GOT3 (cell line): Measurements from ENCODE around the gene PLPP4.

Experiments
- DNase-seq: peaks from one replicate; lab custom pipeline; 2025; ENCODE audit warnings: mixed read lengths; lab: John Stamatoyannopoulos, UW

PLPP4 gene

DNA sequence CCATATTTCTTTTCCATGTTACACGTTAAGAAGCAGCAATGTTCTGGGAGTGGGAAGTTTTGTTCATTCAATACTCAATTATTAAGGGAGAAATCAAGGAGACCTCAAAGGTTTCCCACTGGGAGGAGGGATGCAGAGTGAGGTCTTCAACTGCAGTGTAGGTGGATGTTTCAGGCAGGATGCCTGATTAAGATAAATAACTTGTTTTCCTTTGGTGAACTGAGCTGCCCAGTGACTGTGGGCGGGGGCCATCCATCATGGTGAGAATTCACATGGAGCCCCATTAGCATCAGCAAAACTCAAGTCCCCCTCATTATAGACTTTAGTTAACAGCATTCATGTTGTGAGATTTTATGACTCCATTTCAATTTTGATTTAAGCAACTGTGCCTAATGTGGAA, 121.1 kb downstream of the PLPP4 start:
- DNase-seq, result no peak

DNA sequence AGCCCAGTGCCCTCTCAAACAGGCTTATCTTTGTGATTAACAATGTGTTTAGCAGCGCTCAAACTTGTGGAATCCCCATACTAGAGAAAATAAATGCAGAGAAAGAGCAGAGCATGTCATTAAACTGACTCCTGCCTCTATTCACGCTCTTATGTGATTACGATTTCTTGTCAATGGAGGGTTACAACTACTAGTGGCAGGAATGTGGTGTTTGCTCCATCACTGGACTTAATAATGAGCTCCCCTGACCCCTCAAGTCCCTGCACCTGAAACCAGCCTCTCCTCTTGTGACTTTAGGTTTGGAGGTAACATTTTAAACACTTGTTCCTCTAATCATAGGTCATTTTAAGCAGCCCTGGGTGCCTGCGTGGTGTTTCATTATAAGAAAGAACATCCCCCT, 121.9 kb downstream of the PLPP4 start:
- no peak for DNase-seq

DNA sequence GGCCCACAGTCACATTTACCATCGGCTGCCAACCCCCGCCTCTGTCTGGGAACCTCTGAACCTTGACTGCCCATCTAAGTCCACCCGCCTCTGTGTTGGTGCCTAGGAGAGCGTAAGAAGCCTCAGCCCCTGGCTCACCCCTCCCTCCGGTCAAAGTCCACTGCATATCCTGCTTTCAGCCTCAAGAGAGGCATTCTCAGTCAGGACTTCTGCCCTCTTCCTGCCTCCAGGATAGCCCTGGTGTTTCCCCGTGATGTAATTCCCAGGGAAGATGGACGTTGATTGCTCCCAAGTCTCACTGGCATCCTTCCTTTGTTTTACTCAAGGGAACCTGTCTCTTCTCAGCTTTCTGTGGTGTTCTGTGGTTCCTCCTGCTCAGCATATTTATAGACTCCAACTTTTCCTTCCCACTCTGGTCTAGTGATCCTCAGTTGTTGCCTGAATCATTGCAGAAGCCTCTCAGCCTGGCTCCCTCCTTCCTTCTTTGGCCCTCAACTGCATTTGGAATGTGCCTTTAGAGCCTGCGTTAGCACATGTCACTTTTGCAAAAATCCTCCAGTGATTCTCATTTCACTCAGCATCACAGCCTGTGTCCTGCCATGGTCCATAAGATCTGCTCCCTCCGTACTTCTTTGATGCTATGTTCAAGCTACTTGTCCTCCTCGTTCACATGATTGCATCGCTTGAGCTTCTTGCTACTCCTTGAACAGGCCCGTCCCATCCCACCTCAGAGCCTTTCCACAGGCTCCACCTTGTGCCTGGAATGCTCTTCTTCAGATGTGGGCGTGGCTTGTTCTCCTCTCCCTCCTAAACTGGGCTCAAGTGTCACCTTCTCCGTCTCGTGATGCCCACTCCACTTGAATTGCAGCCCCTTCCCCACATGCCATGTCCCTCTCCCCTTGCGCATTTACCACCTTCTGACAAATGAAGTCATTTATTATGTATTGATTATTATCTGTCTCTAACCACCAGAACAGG, 124.2 kb downstream of the PLPP4 start:
- no peak for DNase-seq

DNA sequence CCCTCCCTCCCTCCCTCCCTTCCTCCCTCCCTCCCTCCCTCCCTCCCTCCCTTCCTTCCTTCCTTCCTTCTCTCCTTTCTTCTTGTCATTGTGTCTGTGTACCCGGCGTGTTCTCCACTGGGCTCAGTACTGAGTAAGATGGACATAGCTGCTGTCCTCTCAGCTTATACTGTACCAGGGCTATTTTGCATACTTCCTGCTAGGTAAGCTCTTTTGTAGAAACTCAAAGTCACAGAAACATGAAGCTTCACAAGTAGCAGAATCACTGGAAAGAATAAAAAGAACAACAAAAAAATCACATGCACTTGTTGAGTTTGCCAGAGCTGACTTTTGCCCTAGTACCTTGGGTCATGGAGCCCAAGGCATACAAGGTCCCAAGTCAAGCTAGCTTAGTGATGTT, 125.7 kb downstream of the PLPP4 start:
- no peak for DNase-seq

DNA sequence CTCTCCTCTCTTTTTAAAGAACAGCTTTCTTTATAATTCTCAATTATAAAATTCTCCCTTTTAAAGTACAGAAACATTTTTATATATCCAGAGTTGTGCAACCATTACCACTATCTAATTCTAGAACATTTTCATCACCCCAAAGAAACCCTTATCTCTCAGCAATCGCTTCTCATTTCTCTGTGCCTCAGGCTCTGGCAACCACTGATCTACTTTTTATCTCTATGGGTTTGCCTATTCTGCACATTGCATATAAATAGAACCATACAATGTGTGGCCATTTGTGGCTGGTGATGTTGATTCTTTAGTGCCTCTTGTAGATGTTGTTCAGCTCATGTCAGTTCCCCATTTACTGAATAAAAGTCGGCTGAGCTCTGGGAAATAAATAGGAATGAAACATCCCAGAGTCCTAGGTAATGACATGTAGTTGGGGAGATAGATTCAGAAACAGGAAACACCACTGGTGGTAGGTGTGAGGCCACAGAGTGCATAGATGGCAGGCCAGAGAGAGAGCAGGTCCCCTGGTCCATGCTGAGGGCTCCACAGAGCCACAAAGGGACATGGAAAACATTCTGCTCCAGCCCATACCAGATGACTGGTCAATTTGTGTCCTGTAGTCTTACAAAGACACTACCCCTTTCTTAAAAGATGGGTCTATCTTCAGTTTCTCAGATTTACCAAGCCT, 126.5 kb downstream of the PLPP4 start:
- DNase-seq, result no peak

DNA sequence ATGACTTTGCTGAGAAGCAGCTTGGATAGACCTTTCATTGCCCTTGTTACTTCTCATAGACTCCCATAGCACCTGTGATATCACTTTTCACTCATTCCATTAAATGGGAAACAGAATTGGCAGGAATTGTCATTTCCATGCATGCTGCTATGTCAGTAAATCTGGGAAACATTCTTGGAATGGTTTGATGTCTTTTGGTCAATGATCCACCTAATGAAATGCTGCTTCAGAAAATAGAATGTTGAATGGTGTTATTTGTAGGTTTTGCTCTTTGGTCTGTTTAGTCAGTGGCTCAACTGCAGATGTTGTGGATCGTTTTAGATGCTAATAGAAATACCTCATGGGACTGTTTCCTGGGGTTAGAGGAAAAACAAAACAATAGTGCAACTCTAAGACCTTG, 127.8 kb downstream of the PLPP4 start:
- DNase-seq, result no peak

DNA sequence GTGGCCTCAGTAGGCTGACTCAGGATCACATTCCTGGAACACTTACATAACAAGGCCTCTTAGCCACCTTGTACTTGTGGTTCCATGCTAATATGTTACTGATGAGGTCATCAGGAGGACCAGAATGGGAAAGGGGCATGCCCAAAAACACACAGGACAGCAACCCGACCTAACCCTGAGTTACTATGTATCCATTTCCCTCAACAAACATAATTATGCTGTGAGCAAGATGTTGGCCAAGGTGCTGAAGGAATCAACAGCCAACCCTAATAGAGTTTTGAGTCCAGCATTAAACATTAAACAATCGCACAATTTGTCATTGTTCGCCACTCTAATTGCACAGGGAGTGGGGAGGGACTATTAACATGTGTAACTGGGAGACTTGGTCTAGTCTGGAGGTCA, 129.4 kb downstream of the PLPP4 start:
- no peak for DNase-seq

DNA sequence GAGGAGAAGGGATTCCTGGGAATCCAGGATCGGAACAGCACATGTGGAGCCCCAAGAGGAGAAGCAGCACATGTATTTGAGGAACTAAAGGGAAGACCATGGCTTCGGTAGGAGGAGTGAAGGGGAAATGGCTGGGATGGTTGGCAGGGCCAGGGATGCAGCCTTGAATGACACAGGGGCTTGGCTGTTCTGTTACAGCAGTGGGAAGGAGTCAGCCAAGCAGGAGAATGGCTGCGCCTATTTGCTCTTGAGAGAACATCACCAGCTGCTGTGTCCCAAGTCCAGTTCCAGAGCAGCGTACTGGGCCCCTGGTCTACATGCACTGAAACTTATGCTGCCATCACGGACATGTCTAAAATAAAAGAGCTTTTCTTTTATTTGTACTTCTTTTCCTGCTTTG, 130.0 kb downstream of the PLPP4 start:
- no peak for DNase-seq

DNA sequence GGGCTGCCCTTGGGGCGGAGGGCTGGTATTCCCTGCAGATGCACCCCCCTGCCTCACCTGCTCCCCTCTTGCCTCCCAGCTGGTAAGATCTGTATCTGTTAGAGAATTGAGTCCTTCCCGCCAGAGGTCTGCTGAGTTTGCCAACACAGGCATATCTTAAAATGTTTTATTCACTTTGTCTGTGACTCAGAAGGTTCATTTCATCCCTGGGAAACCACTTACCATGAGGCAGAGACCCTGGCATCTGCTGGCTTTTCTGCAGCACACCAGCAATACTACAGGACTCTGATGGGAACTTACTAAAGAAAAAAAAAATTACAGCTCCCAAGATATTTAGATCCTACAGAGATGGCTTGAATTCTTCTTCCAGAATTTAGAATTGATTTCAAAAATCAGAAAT, 131.3 kb downstream of the PLPP4 start:
- DNase-seq, result no peak

DNA sequence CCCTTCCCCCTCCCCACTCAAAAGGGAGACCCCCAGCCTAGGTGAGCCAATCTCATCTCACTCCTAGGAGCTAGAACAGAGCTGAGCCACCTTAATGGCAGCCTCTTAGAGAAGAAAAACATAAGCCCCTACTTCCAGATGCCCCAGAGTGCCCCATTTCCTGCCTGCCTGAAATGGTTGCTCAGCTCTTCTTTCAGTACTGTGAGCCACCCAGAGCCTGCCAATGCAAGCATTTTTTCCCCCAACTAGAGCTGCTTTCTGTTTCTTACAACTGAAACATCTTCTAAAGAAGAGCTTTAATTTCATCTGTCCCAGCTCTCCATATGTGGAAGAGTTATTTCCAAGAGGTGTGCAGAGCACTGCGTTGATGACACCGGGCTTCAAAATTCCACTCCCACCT, 136.7 kb downstream of the PLPP4 start:
- DNase-seq, result no peak

DNA sequence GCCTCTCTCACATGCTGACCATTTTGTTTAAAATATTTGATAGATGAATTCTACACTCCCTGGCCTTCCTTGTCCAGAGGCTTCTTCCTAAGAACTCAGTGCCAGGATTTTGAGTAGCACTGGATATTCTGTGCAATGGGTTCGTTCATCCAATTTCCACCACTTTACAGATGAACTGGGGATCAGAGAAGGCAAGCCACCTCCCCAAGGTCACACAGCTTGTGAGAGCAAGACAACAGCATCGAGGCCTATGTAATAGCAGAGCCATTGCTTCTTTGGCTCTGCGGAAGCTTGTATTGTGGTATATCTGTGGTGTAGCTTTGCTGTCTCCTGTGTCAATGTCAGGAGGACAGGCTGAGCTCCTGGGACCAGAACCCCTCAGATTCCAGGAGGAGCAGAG, 140.9 kb downstream of the PLPP4 start:
- no peak for DNase-seq

DNA sequence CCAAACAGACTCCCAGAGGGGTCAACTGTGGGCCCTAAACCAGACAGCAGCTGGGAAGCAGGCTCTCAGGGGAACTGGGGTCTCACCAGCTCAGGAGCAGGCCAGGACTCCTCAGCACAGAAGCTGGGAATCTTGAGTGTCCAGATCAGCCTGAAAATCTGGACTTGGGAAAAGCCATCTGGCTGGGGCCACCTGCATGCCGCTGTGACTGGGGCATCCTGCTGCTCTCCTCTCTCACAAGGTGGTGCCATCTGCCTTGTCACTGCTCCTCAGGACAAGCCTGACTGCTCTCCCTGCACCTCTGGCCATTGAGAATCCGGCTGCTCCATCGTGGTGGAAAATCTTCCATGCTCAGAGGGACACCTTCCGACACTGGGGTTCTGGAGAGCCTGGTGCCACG, 141.4 kb downstream of the PLPP4 start:
- DNase-seq, result no peak

DNA sequence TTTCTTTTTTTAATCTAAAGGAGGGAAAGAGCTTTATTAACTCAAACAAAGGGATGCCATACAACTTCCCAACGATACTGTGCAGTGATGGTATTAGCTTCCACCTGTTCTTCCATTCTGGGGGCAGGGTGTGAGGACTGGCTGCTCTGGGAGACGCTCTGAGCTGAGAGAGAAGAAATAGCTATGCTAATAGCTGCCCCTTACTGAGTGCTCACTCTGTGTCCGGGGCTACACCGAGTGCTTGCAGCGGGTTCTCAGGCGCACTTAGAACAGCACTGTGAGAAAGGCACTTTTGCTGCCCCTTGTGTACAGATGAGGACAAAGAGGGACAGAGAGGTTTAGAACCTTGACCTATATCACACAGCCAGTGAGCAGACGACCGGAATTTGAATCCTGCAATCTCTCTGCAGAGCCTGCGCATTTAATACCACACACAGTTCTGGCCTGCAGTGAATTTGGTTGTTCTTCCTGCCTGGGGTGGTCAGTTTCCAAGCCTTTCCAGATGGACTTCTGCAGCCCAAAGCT, 142.2 kb downstream of the PLPP4 start:
- DNase-seq, result no peak

DNA sequence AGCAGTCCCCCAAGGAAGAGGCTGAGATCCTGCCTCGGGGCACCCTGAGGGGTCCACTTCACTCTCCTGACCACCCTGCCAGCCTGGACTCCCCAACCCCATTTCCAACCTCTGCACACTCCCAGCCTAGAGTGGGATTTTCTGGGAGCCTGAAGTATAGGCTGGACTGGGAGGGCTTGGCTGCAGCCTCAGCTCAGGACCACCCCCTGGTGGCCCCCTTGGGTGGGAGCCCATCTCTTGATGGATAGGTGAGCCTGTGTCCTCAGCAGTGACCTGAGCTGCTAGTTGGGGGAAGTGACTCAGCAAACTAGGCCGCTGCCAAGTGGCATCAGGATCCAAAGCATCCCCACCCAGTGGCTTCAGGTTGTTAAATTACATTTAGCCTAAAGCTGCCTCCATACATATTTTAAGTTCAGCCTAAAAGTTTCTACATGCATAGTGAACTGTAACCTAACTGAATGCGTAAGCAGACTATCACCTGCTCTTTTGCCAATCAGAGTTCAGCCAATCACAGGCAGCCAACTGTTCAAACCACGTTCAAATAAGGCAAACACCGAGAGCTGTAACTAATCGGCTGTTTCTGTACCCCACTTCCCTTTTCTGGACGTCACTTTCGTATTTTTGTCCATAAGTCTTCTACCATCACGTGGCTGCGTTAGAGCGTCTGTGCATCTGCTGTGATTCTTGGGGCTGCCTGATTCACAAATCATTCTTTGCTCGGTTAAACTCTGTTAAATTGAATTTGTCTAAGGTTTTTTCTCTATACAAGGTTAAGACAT, 144.0 kb downstream of the PLPP4 start:
- no peak for DNase-seq

DNA sequence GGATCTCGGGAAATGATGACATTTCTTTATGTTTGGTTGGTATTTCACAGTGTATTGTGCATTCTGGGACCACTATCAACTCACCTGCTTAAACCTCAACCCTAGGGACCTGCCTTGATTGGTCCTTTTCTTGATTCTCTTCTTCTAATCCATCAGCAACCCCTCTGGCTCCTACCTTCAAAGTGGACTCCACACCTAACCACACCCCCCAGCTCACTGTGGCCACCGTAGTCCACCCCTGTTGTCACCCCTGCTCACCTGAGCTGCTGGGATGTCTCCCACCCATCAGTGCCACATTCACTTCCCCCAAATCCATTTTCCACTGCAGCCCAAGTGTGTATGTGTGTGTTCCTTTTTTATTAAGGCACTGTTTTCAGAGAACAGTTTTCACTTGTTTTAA, 145.0 kb downstream of the PLPP4 start:
- DNase-seq, result no peak

DNA sequence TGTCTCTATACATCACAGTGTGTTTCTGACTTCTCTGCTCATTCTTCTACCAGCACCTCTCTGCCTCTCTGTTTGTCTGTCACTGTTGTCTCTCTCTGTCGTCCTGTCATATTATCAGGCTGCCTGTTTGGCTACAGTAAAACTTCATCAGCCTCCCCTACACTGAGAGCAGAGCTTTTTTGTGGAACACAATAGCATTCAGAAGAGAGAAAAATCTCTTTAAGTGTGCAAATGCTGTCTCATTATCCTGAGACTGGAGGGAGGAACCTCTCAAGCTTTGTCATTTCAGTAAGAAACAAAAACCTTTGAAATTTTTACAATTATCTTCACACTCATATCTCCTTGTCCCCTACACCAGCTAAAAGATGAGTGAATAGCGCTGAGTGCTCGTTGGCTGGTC, 148.4 kb downstream of the PLPP4 start:
- DNase-seq, result no peak

DNA sequence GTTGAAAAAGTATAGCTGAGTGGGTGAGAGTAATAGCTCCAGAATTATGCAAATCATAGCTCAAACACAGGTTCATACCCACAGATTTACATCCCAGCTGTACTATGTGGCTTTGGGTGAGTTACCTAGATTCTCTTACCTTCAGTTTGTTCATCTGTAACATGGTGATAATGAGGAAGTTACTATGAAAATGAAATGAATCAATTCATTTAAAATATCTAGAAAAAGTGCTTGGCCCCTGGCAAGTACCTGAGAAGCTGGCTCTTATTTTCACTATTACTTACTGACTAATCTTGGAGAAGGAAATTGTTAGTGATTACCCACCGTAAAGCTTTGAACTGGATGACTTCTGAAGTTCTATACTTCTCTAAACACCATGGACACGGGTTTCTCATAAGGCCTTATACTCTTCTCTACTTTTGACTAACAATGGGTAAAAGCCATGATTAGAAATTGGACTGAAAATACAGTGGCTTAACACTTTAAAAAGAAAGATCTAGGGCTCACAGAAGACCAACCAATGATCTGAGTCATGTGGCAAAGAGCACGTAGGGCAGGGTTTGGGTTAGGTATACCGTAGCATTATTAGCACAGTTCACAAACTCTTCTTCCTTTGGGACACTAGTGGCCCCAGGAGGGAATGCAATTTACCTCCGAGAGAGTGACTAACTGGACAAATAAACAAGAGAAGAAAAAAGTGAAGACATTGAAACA, 149.2 kb downstream of the PLPP4 start:
- DNase-seq, result no peak

DNA sequence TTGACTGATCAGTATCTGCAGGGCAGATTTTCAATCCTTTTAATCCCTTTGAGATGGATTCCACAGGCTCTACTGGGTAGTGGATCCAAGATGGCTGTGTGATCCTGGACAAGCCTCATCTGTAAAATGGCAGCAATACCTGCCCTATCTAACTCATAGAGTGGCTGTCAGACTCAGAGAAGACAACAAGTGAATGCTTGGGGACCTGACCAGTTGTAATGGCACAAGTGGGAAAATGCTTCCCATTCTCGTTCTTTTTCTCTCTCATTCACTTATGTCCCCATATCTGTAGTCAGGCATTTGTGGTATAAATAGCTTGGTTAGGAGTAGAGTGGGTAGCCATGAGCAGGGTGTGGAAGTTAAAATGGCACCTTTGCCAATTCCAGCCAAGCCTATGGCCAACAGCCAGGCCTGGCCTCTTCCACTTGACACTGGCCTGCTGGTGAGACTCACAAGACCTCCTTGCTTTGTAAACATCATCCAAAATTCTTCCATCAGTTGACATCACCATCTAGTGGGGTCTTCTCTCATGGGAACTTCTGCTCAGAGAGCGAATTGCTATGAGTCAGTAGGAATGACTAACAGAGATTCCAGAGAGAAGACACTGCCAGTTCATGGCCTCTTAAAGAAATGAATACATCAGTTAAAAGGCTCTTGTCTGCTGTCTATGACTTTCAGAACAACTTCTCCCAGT, 150.1 kb downstream of the PLPP4 start:
- no peak for DNase-seq

DNA sequence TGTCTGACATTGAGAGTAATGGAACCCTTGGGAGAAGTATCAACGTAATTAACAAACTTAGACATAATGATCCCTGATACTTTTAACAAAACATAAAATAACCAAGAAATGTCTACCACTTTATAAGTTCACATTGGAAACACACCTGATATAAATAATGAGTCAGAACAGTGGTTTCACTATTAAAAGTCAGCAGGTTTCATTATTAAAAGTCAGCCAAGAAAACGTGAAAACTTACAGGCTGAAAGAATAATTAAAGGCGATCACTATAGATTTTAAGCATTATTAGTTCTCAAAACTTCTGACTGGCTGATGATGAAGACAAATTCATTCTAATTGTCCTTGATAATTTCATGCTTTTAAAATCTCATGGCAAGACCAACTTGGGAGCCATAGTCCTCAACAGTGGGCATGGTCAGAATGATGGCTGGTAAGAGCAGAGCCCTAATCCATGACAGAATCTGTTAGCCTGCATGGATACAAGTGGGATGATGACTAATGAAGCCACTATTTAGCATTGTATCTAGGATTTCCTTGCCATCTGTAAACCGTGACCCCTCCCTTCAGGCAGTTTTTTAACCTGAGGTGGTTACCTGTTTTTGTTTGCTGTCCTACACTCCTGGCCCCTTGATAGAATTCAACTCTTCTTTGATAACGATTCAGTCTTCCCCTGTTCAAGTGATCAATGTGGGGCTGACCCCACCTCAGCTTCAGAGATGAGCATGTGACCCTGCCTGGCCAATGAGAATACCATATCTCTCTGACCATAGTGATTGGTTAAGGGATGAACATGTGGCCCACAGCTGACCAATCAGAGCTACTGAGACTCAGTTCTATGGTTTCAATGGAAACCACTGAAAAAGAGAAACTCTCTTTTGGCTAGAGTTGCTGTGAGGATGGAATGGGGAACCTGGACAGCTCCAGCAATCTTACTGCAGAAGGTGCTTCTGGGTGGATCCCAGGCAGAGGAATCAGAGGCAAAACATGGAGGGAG, 151.0 kb downstream of the PLPP4 start:
- DNase-seq, result no peak

DNA sequence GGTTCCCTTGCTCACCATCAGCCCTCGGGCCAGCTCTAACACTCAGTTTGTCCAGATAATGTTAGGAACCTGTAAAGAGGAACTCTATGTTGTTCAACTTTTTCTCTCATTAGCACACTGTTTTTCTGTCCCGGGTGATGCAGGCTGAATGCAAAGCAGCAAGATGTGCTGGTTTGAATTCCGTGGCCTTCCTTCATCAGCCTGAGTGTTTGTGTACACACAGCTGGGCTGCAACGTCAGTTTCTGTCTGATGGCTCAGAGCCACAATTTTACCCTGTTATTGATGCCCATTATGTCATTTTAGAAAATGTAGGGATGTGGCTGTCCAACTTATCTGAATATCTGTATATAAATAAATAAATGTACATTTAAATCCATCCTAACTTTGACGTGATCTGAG, 152.0 kb downstream of the PLPP4 start:
- no peak for DNase-seq
